Umbilical cord (tissue), 2 donors: ENCODE measurements around the gene PPIL3. TPM values are rescaled to one million over a fixed set of nuclear protein-coding genes. Genes with fewer than 3 reads are reported as not detected.

Experiments used
- DNase-seq: peaks from one replicate; pipeline ENCODE4 v3.0.0-alpha.2; 2015; ENCODE audit warnings: low spot score
- total RNA-seq: library from RNA; depleted of rRNA; stranded (reverse); fragments of >200 nt; gene quantifications from one replicate; pipeline ENCODE4 v1.2.3, GENCODE V29; 2014; ENCODE audit warnings: low replicate concordance; ENCODE audit not compliant: insufficient read depth

Gene PPIL3
- total RNA-seq, 1 donor from 2014 or later, result 40.0 TPM

GRCh38 chr2:200861617-200862155, 27.2 kb downstream of the PPIL3 start:
- DNase-seq, result peak; percentile 12

GRCh38 chr2:200860092-200860795, 28.6 kb downstream of the PPIL3 start:
- DNase-seq, result no peak

- no peak for DNase-seq
Measured at GRCh38 chr2:200856806-200857205, 32.1 kb downstream of the PPIL3 start.

GRCh38 chr2:200852605-200853004, 36.3 kb downstream of the PPIL3 start:
- no peak for DNase-seq

- no peak for DNase-seq
Measured at GRCh38 chr2:200851398-200852248, 37.3 kb downstream of the PPIL3 start.

GRCh38 chr2:200850512-200851256, 38.2 kb downstream of the PPIL3 start:
- DNase-seq, result no peak

GRCh38 chr2:200847939-200848338, 40.9 kb downstream of the PPIL3 start:
- no peak for DNase-seq

- no peak for DNase-seq
Measured at GRCh38 chr2:200847269-200847668, 41.6 kb downstream of the PPIL3 start.

GRCh38 chr2:200845669-200846325, 43.1 kb downstream of the PPIL3 start:
- DNase-seq, result no peak

GRCh38 chr2:200845194-200845593, 43.7 kb downstream of the PPIL3 start:
- no peak for DNase-seq

GRCh38 chr2:200843993-200844948, 44.6 kb downstream of the PPIL3 start:
- DNase-seq, result no peak

GRCh38 chr2:200839513-200839912, 49.4 kb downstream of the PPIL3 start:
- DNase-seq, result no peak

- no peak for DNase-seq
Measured at GRCh38 chr2:200834701-200835100, 54.2 kb downstream of the PPIL3 start.

GRCh38 chr2:200829258-200829655, 59.6 kb downstream of the PPIL3 start:
- no peak for DNase-seq

GRCh38 chr2:200828572-200829257, 60.2 kb downstream of the PPIL3 start:
- DNase-seq, result no peak

GRCh38 chr2:200828104-200828503, 60.8 kb downstream of the PPIL3 start:
- DNase-seq, result no peak

- DNase-seq, result no peak
Measured at GRCh38 chr2:200821686-200822245, 67.1 kb downstream of the PPIL3 start.
